Measurements from ENCODE around the gene MYOD1.

- TF ChIP-seq EZH2 (IDR thresholded peaks at IDR 0.05) (no peak), POLR2AphosphoS5 (IDR thresholded peaks at IDR 0.05; ENCODE audit: borderline replicate concordance, low read depth, low read length) (no peak), FOXP2 (optimal IDR thresholded peaks at IDR 0.05; ENCODE audit: control extremely low read depth, extremely low read length, insufficient read depth) (no peak)
Measured at GRCh38 chr11:17692931-17693330, 26.4 kb upstream of the MYOD1 start.

All from SK-N-MC (cell line).